H9 (cell line): ENCODE data around the gene SLC7A1. TPM values are rescaled to one million over a fixed set of nuclear protein-coding genes. Genes with fewer than 3 reads are reported as not detected.

ENCODE experiments used
- DNase-seq: peaks from one replicate; pipeline ENCODE4 v3.0.0-alpha.2; 2017
- H2AFZ ChIP-seq: one replicate; pipeline ENCODE4 v1.6.1; 2013; ENCODE audit warnings: mild to moderate bottlenecking, low read length, control low read depth, moderate library complexity
- H2AK5ac ChIP-seq: 2 replicates; pipeline ENCODE4 v1.6.1; 2013; ENCODE audit warnings: low read length, control low read depth, mixed read lengths; ENCODE audit not compliant: insufficient read length
- H2BK120ac ChIP-seq: one replicate; pipeline ENCODE4 v1.6.1; 2013; ENCODE audit warnings: low read depth, mild to moderate bottlenecking, low read length, control low read depth, inconsistent platforms; ENCODE audit not compliant: poor library complexity, severe bottlenecking
- H2BK12ac ChIP-seq: 2 replicates; pipeline ENCODE4 v1.6.1; 2013; ENCODE audit warnings: low read length, control low read depth, mixed read lengths, low read depth; ENCODE audit not compliant: insufficient read length
- H2BK15ac ChIP-seq: 2 replicates; pipeline ENCODE4 v1.6.1; 2013; ENCODE audit warnings: low read depth, low read length, control low read depth
- H2BK20ac ChIP-seq: one replicate; pipeline ENCODE4 v1.6.1; 2013; ENCODE audit warnings: low read depth, mild to moderate bottlenecking, low read length, control low read depth, inconsistent platforms; ENCODE audit not compliant: poor library complexity, severe bottlenecking
- H2BK5ac ChIP-seq: 2 replicates; pipeline ENCODE4 v1.6.1; 2013; ENCODE audit warnings: low read length, control low read depth, mixed read lengths; ENCODE audit not compliant: insufficient read length
- H3K14ac ChIP-seq: 2 replicates; pipeline ENCODE4 v1.6.1; 2013; ENCODE audit warnings: low read length, control low read depth; ENCODE audit not compliant: insufficient read depth
- H3K18ac ChIP-seq: 2 replicates; pipeline ENCODE4 v1.6.1; 2013; ENCODE audit warnings: low read depth, mild to moderate bottlenecking, mixed read lengths, low read length, control low read depth; ENCODE audit not compliant: insufficient read length
- H3K23ac ChIP-seq: 2 replicates; pipeline ENCODE4 v1.6.1; 2013; ENCODE audit warnings: low read length, control low read depth, mixed read lengths, low read depth; ENCODE audit not compliant: insufficient read length
- H3K23me2 ChIP-seq: 2 replicates; pipeline ENCODE4 v1.6.1; 2013; ENCODE audit warnings: low read depth, mild to moderate bottlenecking, mixed read lengths, low read length, control low read depth; ENCODE audit not compliant: insufficient read length, poor library complexity, severe bottlenecking
- H3K27ac ChIP-seq: 2 replicates; pipeline ENCODE4 v1.5.1; 2013; ENCODE audit warnings: low read length, control low read depth, mixed read lengths, low read depth; ENCODE audit not compliant: insufficient read length
- H3K27me3 ChIP-seq: 2 replicates; pipeline ENCODE4 v1.6.1; 2013; ENCODE audit warnings: low read length, control low read depth, inconsistent platforms; ENCODE audit not compliant: insufficient read depth
- H3K4ac ChIP-seq: 2 replicates; pipeline ENCODE4 v1.6.1; 2013; ENCODE audit warnings: low read depth, mild to moderate bottlenecking, control low read depth, inconsistent platforms, low read length, moderate library complexity
- H3K4me1 ChIP-seq: 2 replicates; pipeline ENCODE4 v1.6.1; 2013; ENCODE audit warnings: low read length, control low read depth, inconsistent platforms; ENCODE audit not compliant: insufficient read depth
- H3K4me2 ChIP-seq: 2 replicates; pipeline ENCODE4 v1.6.1; 2013; ENCODE audit warnings: low read length, control low read depth, mixed read lengths; ENCODE audit not compliant: insufficient read length, insufficient read depth
- H3K56ac ChIP-seq: 2 replicates; pipeline ENCODE4 v1.6.1; 2013; ENCODE audit warnings: low read depth, mild to moderate bottlenecking, mixed read lengths, low read length, control low read depth; ENCODE audit not compliant: insufficient read length
- H3K79me1 ChIP-seq: 2 replicates; pipeline ENCODE4 v1.6.1; 2013; ENCODE audit warnings: low read depth, mild to moderate bottlenecking, moderate library complexity, low read length, control low read depth, inconsistent platforms; ENCODE audit not compliant: insufficient read depth, poor library complexity, severe bottlenecking
- H3K79me2 ChIP-seq: 2 replicates; pipeline ENCODE4 v1.6.1; 2013; ENCODE audit warnings: low read length, control low read depth, inconsistent platforms; ENCODE audit not compliant: insufficient read depth
- H3K9ac ChIP-seq: 2 replicates; pipeline ENCODE4 v1.6.1; 2013; ENCODE audit warnings: low read length, control low read depth, mixed read lengths; ENCODE audit not compliant: insufficient read length; ENCODE audit errors: extremely low read depth
- H3K9me3 ChIP-seq: one replicate; pipeline ENCODE4 v1.6.1; 2013; ENCODE audit warnings: low read depth, low read length, inconsistent platforms; ENCODE audit not compliant: control insufficient read depth
- H3T11ph ChIP-seq: one replicate; pipeline ENCODE4 v1.6.1; 2013; ENCODE audit warnings: mild to moderate bottlenecking, low read length, control low read depth, inconsistent platforms
- H4K20me1 ChIP-seq: one replicate; pipeline ENCODE4 v1.6.1; 2013; ENCODE audit not compliant: control insufficient read depth, insufficient read length, insufficient read depth
- H4K5ac ChIP-seq: 2 replicates; pipeline ENCODE4 v1.6.1; 2013; ENCODE audit warnings: low read depth, mild to moderate bottlenecking, mixed read lengths, low read length, control low read depth; ENCODE audit not compliant: insufficient read length
- H4K8ac ChIP-seq: replicated peaks from 2 replicates; pipeline ENCODE4 v1.6.1; 2013; ENCODE audit warnings: low read length, control low read depth, mixed read lengths, low read depth; ENCODE audit not compliant: insufficient read length
- H4K91ac ChIP-seq: 2 replicates; pipeline ENCODE4 v1.6.1; 2013; ENCODE audit warnings: low read depth, mild to moderate bottlenecking, moderate library complexity, mixed read lengths, low read length, control low read depth; ENCODE audit not compliant: insufficient read length
- H3K27ac Mint-ChIP-seq, 3 experiments: 2 replicates in 2 of 3; 3 replicates in 1 of 3; pipeline ENCODE4 v1.8.0; 2020 to 2021; ENCODE audit warnings: mixed read lengths in 3 of 3, mild to moderate bottlenecking in 1 of 3, moderate library complexity in 1 of 3
- H3K27me3 Mint-ChIP-seq: 2 replicates; pipeline ENCODE4 v1.8.0; 2021; ENCODE audit warnings: low read depth, mild to moderate bottlenecking, moderate library complexity, mixed read lengths
- H3K36me3 Mint-ChIP-seq, 3 experiments: 2 replicates in 2 of 3; 3 replicates in 1 of 3; pipeline ENCODE4 v1.8.0; 2020 to 2021; ENCODE audit warnings: low read depth in 3 of 3, mixed read lengths in 3 of 3; ENCODE audit not compliant: insufficient read depth in 1 of 3
- H3K4me1 Mint-ChIP-seq, 2 experiments: 2 replicates each; pipeline ENCODE4 v1.8.0; 2020; ENCODE audit warnings: mixed read lengths in 2 of 2
- H3K4me3 Mint-ChIP-seq, 2 experiments: 2 replicates in 1 of 2; 3 replicates in 1 of 2; pipeline ENCODE4 v1.8.0; 2020 to 2021; ENCODE audit warnings: mild to moderate bottlenecking in 2 of 2, mixed read lengths in 2 of 2, moderate library complexity in 1 of 2
- H3K9me3 Mint-ChIP-seq, 2 experiments: 2 replicates in 1 of 2; 3 replicates in 1 of 2; pipeline ENCODE4 v1.8.0; 2020; ENCODE audit warnings: mild to moderate bottlenecking in 2 of 2, mixed read lengths in 2 of 2, moderate library complexity in 1 of 2
- WGBS: extraction: QIAGEN DNeasy Blood & Tissue Kit; methylation state at CpG from one replicate; pipeline ENCODE4 v1.1.7; 2013; ENCODE audit warnings: missing lambda C conversion rate, low lambda C conversion rate, mixed read lengths; ENCODE audit not compliant: insufficient read length; ENCODE audit errors: extremely low coverage; 5-methylcytosine and 5-hydroxymethylcytosine counted together
- total RNA-seq: library from RNA; stranded (reverse); gene quantifications from 2 replicates; pipeline ENCODE4 v1.2.1, GENCODE V29; 2021
- TF ChIP-seq, protein P1 (sequence below): fragments of 200-600 bp; sonication (generic); conservative IDR thresholded peaks from 3 replicates; pipeline ENCODE4 v1.8.0; 2021; ENCODE audit warnings: antibody characterized with exemption, mild to moderate bottlenecking

The SLC7A1 gene
- total RNA-seq, 1 experiment from 2014 or later = 109 TPM

DNA sequence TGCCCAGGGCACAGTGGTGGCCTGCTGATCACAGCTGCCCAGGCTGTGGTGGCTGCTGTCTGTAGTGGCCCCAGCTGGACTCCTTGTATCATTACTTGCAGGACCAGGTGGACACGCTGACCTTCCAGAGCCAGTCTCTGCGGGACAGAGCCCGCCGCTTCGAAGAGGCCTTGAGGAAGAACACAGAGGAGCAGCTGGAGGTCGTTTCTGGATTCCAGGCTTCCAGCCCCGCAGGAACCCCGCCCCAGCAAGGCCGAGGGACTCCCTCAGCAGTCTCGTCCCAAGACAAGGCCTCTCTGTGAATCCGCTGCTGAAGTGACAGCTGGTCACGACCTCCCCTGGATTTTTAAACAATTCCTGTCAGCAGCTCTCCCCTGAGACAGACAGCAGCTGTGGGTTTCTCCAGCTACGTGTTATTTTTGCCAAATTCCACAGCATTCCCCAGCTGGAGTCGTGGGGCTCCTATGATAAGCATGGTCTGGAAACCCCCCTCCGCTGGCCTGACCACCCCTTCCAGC is 98.3 kb downstream of the SLC7A1 start:
- no peak for DNase-seq

More for the DNA sequence above, 98.3 kb downstream of the SLC7A1 start:
- H3K79me2 ChIP-seq = no peaks in the 10 kb centered on the region
- Mint-ChIP-seq H3K4me3 (no peak overlapping the region), H3K27ac (peak overlapping the region in 1 of 3 experiments; percentile 15; a peak in 1 of 7 replicates), H3K9me3 (no peaks in the 10 kb centered on the region), H3K36me3 (no peaks in the 10 kb centered on the region), H3K27me3 (peaks cover 7% of the 10 kb centered on the region), H3K4me1 (peaks cover 23% of the 10 kb centered on the region in 2 experiments)
- no peak overlapping the region for H4K8ac ChIP-seq
- no peak overlapping the region for H2BK120ac ChIP-seq
- no peak overlapping the region for H3K14ac ChIP-seq
- H3K9ac ChIP-seq = no peak overlapping the region
- no peak overlapping the region for H3K4me2 ChIP-seq
- no peak overlapping the region for H3K27ac ChIP-seq
- no peaks in the 10 kb centered on the region for H3K23me2 ChIP-seq
- H2BK15ac ChIP-seq = no peak overlapping the region
- no peak overlapping the region for H3T11ph ChIP-seq
- H3K23ac ChIP-seq = no peak overlapping the region
- H2AK5ac ChIP-seq = no peak overlapping the region
- H3K56ac ChIP-seq = no peak overlapping the region
- H4K20me1 ChIP-seq = no peaks in the 10 kb centered on the region
- TF ChIP-seq, protein P1, sequence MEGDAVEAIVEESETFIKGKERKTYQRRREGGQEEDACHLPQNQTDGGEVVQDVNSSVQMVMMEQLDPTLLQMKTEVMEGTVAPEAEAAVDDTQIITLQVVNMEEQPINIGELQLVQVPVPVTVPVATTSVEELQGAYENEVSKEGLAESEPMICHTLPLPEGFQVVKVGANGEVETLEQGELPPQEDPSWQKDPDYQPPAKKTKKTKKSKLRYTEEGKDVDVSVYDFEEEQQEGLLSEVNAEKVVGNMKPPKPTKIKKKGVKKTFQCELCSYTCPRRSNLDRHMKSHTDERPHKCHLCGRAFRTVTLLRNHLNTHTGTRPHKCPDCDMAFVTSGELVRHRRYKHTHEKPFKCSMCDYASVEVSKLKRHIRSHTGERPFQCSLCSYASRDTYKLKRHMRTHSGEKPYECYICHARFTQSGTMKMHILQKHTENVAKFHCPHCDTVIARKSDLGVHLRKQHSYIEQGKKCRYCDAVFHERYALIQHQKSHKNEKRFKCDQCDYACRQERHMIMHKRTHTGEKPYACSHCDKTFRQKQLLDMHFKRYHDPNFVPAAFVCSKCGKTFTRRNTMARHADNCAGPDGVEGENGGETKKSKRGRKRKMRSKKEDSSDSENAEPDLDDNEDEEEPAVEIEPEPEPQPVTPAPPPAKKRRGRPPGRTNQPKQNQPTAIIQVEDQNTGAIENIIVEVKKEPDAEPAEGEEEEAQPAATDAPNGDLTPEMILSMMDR = no peak
- H3K79me1 ChIP-seq = no peaks in the 10 kb centered on the region
- H2AFZ ChIP-seq = no peak overlapping the region
- no peak overlapping the region for H3K18ac ChIP-seq
- no peak overlapping the region for H4K5ac ChIP-seq
- H3K9me3 ChIP-seq = no peaks in the 10 kb centered on the region
- peaks cover 3% of the 10 kb centered on the region; the same call in 1 of the 2 replicates for H3K4me1 ChIP-seq
- no peak overlapping the region for H3K4ac ChIP-seq
- H2BK20ac ChIP-seq = no peak overlapping the region
- H4K91ac ChIP-seq = no peak overlapping the region
- WGBS = no CpG with 5 or more reads among the region's 15 CpGs
- H2BK12ac ChIP-seq = no peak overlapping the region
- H2BK5ac ChIP-seq = no peak overlapping the region
- no peaks in the 10 kb centered on the region; the same call in 1 of the 2 replicates for H3K27me3 ChIP-seq
